Astrocyte (in vitro differentiated cells and primary cell): ENCODE data around the gene KRT73. TPM values are rescaled to one million over a fixed set of nuclear protein-coding genes. Genes with fewer than 3 reads are reported as not detected.

ENCODE experiments used
- DNase-seq: peaks from one replicate; pipeline ENCODE4 v3.0.0-alpha.2; 2010; ENCODE audit warnings: low read depth
- FAIRE-seq: peaks from 2 replicates; lab custom pipeline; 2011; peaks lifted over from hg19 to GRCh38; lab: Jason Lieb, UNC
- H2AFZ ChIP-seq: 2 replicates; pipeline ENCODE4 v1.6.0; 2012; ENCODE audit warnings: low read depth, low read length, inconsistent platforms
- H3K27ac ChIP-seq: 2 replicates; pipeline ENCODE4 v1.5.1; 2011; ENCODE audit warnings: low read depth, low read length, inconsistent platforms
- H3K27me3 ChIP-seq: 2 replicates; pipeline ENCODE4 v1.6.0; 2011; ENCODE audit warnings: low read length, inconsistent platforms; ENCODE audit not compliant: insufficient read depth
- H3K36me3 ChIP-seq: 2 replicates; pipeline ENCODE4 v1.5.1; 2011; ENCODE audit warnings: low read length, inconsistent platforms; ENCODE audit not compliant: insufficient read depth
- H3K4me1 ChIP-seq: 2 replicates; pipeline ENCODE4 v1.5.1; 2011; ENCODE audit warnings: low read length, inconsistent platforms; ENCODE audit not compliant: insufficient read depth
- H3K4me2 ChIP-seq: 2 replicates; pipeline ENCODE4 v1.6.0; 2012; ENCODE audit warnings: low read length, inconsistent platforms
- H3K4me3 ChIP-seq: 2 replicates; pipeline ENCODE4 v1.5.1; 2011; ENCODE audit warnings: low read depth, mild to moderate bottlenecking, low read length, inconsistent platforms; ENCODE audit not compliant: insufficient read depth
- H3K79me2 ChIP-seq: 2 replicates; pipeline ENCODE4 v1.6.0; 2012; ENCODE audit warnings: mild to moderate bottlenecking, low read length, inconsistent platforms; ENCODE audit not compliant: insufficient read depth
- H3K9ac ChIP-seq: 2 replicates; pipeline ENCODE4 v1.6.0; 2012; ENCODE audit warnings: mild to moderate bottlenecking, low read length, inconsistent platforms
- H3K9me3 ChIP-seq: 2 replicates; pipeline ENCODE4 v1.5.1; 2012; ENCODE audit warnings: low read depth, mild to moderate bottlenecking, low read length, inconsistent platforms; ENCODE audit not compliant: insufficient read depth
- H4K20me1 ChIP-seq: 2 replicates; pipeline ENCODE4 v1.6.0; 2012; ENCODE audit warnings: low read length, inconsistent platforms; ENCODE audit not compliant: insufficient read depth
- H3K27ac Mint-ChIP-seq: one replicate; pipeline ENCODE4 v1.8.0; 2021; ENCODE audit warnings: mild to moderate bottlenecking, mixed read lengths; ENCODE audit not compliant: unreplicated experiment
- H3K27me3 Mint-ChIP-seq: one replicate; pipeline ENCODE4 v1.8.0; 2021; ENCODE audit warnings: low read depth, mixed read lengths; ENCODE audit not compliant: unreplicated experiment
- H3K36me3 Mint-ChIP-seq: one replicate; pipeline ENCODE4 v1.8.0; 2021; ENCODE audit warnings: low read depth, mixed read lengths; ENCODE audit not compliant: unreplicated experiment
- H3K4me1 Mint-ChIP-seq: one replicate; pipeline ENCODE4 v1.8.0; 2021; ENCODE audit warnings: low read depth, mixed read lengths; ENCODE audit not compliant: unreplicated experiment
- H3K4me3 Mint-ChIP-seq: one replicate; pipeline ENCODE4 v1.8.0; 2021; ENCODE audit warnings: mild to moderate bottlenecking, moderate library complexity, mixed read lengths; ENCODE audit not compliant: unreplicated experiment
- H3K9me3 Mint-ChIP-seq: one replicate; pipeline ENCODE4 v1.8.0; 2021; ENCODE audit warnings: mild to moderate bottlenecking, mixed read lengths; ENCODE audit not compliant: unreplicated experiment
- CTCF ChIP-seq: IDR thresholded peaks from 2 replicates; pipeline ENCODE4 v1.5.1; 2011; ENCODE audit warnings: low read depth, mild to moderate bottlenecking, inconsistent platforms, low read length, moderate library complexity; ENCODE audit not compliant: insufficient read depth
- EZH2 ChIP-seq: IDR thresholded peaks from 2 replicates; pipeline ENCODE4 v1.6.1; 2012; ENCODE audit warnings: mild to moderate bottlenecking, low read length, inconsistent platforms; ENCODE audit not compliant: insufficient read depth
- total RNA-seq: library from RNA; stranded (reverse); gene quantifications from 2 replicates; pipeline ENCODE4 v1.2.1, GENCODE V29; 2021

Gene KRT73
- total RNA-seq, 1 donor from 2014 or later: not detected

GRCh38 chr12:52581066-52581465, 37.3 kb downstream of the KRT73 start:
- H3K27ac Mint-ChIP-seq: no peak overlapping the region
- peaks cover 4% of the 10 kb centered on the region for H3K27me3 ChIP-seq
- no peak overlapping the region for H2AFZ ChIP-seq
- no peak overlapping the region for H3K9ac ChIP-seq
- FAIRE-seq (no peak), DNase-seq (no peak)
- no peak overlapping the region for H3K4me2 ChIP-seq
- no peaks in the 10 kb centered on the region for H3K9me3 ChIP-seq
- H3K9me3 Mint-ChIP-seq: no peaks in the 10 kb centered on the region
- no peaks in the 10 kb centered on the region for H3K36me3 Mint-ChIP-seq
- H4K20me1 ChIP-seq: no peaks in the 10 kb centered on the region
- peaks cover 21% of the 10 kb centered on the region for H3K4me1 Mint-ChIP-seq
- H3K4me3 Mint-ChIP-seq: no peak overlapping the region
- no peak overlapping the region for H3K27ac ChIP-seq
- no peak overlapping the region for H3K4me3 ChIP-seq
- TF ChIP-seq EZH2: no peak
- TF ChIP-seq CTCF: no peak
- no peaks in the 10 kb centered on the region for H3K36me3 ChIP-seq
- H3K27me3 Mint-ChIP-seq: peaks cover 56% of the 10 kb centered on the region
- H3K4me1 ChIP-seq: no peaks in the 10 kb centered on the region
- no peaks in the 10 kb centered on the region for H3K79me2 ChIP-seq

- no peak for FAIRE-seq
- no peaks in the 10 kb centered on the region for H3K36me3 Mint-ChIP-seq
Observed at GRCh38 chr12:52580496-52580895, 37.9 kb downstream of the KRT73 start.

More at GRCh38 chr12:52580496-52580895, 37.9 kb downstream of the KRT73 start:
- no peaks in the 10 kb centered on the region for H4K20me1 ChIP-seq
- H3K9me3 Mint-ChIP-seq: no peaks in the 10 kb centered on the region
- H3K9me3 ChIP-seq: no peaks in the 10 kb centered on the region
- H3K36me3 ChIP-seq: no peaks in the 10 kb centered on the region
- H3K27ac Mint-ChIP-seq: no peak overlapping the region
- H3K9ac ChIP-seq: no peak overlapping the region
- no peaks in the 10 kb centered on the region for H3K4me1 ChIP-seq
- H3K27me3 Mint-ChIP-seq: peaks cover 58% of the 10 kb centered on the region
- H3K4me3 Mint-ChIP-seq: no peak overlapping the region
- H3K27me3 ChIP-seq: peaks cover 4% of the 10 kb centered on the region
- no peak overlapping the region for H3K4me3 ChIP-seq
- peaks cover 21% of the 10 kb centered on the region for H3K4me1 Mint-ChIP-seq
- no peak overlapping the region for H3K27ac ChIP-seq
- TF ChIP-seq CTCF: no peak
- TF ChIP-seq EZH2: no peak
- no peak overlapping the region for H2AFZ ChIP-seq
- DNase-seq: no peak
- H3K4me2 ChIP-seq: no peak overlapping the region
- H3K79me2 ChIP-seq: no peaks in the 10 kb centered on the region
